NCI-H187 (cell line): ENCODE results near the gene NOP10.
"Not testable (repeated sequence)": the region's sequence is repeated elsewhere in the genome, so short reads cannot be mapped to it uniquely, and the experiment has no call there.

Experiments
- DNase-seq, 2 experiments: peaks; one replicate each; lab custom pipeline; 2025; lab: John Stamatoyannopoulos, UW

The NOP10 gene

DNA sequence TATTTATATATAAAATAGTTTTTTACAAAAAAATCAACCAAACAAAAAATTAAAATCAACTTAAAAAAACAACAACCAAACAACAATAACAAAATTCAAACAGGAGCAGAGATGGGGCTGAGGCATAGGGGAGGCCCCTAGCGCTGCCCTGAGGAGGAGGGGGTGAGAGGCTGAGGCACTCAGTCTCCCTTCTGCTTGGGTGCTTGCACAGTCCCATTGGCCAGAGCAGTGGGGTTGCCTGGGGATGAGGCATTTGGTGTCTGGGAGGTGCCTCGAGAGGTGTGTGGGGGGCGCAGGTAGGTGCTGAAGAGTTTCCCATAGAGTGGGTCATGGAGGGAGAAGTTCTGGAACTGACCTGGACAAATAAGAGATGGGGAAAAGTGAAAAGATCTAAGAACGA, 16.0 kb upstream of the NOP10 start:
- DNase-seq = no peak

DNA sequence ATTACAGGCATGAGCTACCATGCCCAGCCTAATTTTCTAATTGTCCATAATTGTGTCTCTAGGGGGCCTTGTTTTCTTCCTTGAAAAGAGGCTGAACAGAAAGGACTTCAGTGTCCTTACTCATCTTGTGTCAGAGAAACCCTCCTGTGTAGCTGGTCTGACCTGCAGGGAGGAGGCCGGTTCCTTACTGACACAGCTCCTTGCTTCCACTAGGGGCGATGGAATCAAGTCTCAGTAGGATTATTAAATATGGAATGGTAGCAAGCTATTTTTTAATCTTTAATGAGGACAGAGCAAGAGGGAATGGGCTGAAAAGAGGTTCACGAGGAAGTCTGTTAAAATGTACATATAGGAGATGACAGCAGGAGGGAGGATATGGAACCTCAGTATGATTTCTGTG, 15.4 kb upstream of the NOP10 start:
- DNase-seq = no peak

DNA sequence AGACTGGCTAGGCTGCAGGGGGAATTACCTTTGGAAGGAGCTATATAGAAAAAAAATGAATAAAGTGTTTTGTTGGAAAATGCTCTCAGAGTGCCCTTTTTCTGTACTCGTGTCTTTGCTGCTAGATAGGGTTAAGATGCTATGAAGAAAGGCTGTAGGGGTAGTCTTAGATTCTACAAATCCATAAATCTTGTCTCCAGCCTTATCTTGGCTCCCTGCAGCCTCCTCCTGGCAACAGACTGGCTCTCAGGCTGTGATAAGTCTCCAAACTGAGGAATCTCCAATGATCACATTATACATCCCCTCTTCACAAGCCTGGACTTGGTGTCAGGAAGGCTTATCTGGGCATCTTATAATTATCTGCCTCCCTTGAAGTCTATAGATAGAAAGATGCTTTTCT, 14.7 kb upstream of the NOP10 start:
- no peak for DNase-seq

DNA sequence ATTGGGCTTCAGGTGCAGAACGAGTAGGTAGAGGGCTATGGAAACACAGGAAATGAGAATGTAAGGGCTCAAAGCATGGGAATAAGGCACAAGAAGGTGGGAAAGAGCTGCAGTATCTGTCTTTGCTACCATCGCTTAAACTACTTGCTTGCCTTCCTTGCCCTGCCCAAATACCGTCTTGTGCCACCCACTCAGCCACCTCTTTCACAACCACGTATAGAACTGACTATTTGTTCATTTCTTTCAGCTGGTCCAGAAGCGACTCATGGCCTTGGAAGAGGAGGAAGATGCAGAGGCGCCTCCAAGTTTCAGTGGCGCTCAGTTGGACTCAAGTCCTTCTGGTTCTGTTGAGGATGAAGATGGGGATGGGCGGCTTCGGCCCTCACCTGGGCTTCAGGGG, 12.3 kb upstream of the NOP10 start:
- no peak for DNase-seq

DNA sequence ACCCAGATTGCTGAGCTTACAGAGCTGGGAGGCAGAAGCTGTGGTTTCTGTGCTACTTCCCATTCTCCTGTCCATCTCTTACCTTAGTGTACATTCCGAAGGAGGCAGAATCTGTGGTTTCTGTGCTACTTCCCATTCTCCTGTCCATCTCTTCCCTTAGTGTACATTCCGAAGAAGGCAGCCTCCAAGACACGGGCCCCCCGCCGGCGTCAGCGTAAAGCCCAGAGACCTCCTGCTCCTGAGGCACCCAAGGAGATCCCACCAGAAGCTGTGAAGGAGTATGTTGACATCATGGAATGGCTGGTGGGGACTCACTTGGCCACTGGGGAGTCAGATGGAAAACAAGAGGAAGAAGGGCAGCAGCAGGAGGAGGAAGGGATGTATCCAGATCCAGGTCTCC, 11.3 kb upstream of the NOP10 start:
- no peak for DNase-seq

DNA sequence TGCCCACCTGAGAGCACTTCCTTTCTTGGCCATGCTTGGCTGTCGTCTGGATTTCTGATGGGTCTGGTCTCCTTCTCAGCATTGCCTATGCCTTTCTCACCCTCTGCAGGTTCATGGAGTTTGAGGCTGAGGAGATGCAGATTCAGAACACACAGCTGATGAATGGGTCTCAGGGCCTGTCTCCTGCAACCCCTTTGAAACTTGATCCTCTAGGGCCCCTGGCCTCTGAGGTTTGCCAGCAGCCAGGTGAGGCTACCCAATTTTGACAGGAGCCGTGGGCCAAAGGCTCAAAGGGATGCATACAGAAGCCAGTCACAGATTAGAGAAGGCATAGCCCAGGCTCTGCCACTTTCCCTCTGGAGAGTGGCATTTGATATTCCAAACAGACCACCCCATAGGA, 10.7 kb upstream of the NOP10 start:
- no peak for DNase-seq

DNA sequence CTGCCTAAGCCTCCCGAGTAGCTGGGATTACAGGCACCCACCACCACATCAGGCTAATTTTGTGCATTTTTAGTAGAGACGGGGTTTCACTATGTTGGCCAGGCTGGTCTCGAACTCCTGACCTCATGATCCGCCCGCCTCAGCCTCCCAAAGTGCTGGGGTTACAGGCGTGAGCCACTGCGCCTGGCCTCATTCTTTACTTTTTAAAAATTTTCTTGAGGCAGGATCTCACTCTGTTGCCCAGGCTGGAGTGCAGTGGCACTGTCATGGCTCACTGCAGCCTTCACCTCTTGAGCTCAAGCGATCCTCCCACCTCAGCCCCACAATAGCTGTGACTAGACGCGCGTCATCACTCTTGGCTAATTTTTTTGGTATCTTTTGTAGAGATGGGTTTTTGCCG, 10.1 kb upstream of the NOP10 start:
- not testable (repeated sequence) for DNase-seq

DNA sequence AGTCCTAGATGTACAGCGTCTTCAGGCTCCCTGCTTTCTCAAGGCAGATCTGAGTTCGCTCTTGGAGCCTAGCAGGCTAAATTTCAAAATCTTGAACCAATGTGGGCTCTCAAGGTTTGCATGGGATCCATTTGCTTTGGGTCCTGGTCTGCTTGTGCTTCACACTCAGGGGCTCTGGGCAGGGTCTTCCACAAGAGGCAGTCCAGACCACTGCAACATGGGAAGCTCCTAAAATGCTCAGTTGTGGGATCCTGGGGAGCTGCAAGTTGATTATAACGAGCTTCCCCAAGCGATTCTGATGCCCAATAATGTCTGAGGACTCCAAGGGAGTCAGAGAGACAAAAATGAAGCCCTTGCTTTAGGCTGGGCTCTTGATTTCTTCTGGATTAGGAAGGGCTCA, 6.8 kb upstream of the NOP10 start:
- no peak for DNase-seq

DNA sequence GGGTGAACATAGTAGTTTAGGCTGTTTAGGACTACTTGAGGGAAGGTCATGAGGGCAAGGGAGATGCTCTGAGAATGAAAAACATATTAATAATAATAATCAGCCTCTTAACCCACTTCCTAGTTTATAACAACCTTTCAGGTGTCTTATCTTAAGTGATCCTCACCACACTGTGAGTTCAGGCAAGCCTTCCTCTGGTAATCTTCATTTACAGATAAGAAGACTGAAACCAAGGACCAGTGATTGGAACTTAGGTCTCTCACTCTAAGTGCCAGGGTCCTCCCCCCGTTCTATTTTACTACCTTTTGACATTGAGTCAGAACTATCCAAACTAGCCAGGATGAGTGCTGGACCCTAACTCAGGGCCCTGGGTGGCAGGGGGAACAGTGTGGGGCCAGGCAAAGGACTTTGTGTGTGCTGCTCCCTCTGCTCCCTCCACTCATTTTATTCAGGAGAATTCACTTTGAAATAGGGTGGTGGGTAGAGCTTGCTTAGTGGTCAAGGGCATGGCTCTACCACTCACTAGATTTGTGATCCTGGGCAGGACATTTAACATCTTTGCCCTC, 5.9 kb upstream of the NOP10 start:
- DNase-seq = no peak

DNA sequence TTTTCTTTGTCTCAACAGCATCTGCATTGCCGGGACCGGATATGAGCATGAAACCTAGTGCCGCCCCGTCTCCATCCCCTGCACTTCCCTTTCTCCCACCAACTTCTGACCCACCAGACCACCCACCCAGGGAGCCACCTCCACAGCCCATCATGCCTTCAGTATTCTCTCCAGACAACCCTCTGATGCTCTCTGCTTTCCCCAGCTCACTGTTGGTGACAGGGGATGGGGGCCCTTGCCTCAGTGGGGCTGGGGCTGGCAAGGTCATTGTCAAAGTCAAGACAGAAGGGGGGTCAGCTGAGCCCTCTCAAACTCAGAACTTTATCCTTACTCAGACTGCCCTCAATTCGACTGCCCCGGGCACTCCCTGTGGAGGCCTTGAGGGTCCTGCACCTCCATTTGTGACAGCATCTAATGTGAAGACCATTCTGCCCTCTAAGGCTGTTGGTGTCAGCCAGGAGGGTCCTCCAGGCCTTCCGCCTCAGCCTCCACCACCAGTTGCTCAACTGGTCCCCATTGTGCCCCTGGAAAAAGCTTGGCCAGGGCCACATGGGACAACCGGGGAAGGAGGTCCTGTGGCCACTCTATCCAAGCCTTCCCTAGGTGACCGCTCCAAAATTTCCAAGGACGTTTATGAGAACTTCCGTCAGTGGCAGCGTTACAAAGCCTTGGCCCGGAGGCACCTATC, 5.2 kb upstream of the NOP10 start:
- DNase-seq = no peak

DNA sequence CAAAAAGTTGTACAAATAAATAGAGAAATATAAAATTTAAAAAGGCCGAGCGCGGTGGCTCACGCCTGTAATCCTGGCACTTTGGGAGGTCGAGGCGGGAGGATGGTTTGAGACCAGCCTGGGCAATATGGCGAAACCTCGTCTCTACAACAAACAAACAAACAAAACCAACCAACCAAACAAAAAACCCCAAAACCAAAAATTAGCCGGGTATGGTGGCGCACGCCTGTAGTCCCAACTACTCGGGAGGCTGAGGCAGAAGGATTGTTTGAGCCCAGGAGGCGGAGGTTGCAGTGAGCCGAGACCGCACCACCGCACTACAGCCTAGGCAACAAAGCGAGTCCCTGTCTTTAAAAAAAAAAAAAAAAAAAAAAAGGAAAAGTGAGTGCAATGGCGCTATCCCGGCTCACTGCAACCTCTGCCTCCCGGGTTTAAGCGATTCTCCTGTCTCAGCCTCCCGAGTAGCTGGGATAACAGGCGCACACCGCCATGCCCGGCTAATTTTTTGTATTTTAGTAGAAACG, 661 bp downstream of the NOP10 start:
- not testable (repeated sequence) for DNase-seq

DNA sequence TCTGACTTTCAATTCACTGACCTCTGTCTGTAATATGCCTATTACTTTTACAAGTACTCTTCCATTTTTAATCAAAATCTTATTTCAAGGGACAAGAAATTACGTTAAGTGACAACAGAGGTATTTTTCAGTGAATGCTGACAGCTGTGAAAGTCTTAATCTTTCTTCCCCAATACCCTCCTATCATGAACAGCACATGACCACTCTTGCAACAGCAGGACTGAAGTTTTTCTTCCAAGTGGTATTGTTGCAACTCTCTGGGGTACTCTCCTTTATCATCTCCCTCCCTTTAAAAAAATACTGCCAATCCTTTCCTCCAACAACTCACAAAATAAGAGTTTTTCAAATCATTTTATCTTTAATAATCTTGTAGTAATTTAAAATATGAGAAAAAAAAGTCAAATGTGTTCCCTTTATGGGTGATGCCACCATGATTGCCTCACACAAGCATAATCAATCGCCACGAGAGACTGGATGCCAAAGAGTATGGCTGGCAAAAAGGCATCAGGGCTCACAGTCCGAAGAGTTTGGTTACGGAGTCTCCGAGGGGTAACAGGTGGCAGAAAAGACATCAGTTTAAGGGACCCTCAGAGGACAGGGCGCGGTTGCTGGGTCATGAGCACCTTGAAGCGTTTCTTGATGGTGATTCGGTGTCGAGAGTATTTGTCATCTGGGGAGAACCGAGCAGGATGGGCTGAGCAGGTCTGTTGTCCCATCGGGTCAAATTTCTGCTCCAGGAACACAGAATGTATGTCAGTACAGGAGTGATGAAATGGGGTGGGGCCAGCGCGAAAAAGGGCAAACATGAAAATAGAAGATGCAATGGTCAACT, 1.3 kb downstream of the NOP10 start:
- no peak for DNase-seq

DNA sequence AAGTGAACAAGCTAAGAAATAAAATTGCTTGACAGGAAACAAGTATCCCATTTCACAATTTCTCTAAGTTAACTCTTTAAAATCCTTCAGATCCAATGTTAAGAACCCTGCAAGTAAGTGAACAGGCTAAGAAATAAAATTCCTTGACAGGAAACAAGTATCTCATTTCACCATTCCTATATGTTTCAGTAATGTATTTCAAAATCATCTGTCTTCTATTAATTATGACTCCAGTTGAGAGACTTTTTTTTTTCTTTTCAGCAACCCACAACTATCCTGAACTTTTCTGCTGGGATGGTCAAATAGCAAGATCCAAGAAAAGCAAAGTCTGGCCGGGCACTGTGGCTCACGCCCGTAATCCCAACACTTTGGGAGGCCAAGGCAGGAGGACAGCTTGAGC, 3.0 kb downstream of the NOP10 start:
- DNase-seq = no peak

DNA sequence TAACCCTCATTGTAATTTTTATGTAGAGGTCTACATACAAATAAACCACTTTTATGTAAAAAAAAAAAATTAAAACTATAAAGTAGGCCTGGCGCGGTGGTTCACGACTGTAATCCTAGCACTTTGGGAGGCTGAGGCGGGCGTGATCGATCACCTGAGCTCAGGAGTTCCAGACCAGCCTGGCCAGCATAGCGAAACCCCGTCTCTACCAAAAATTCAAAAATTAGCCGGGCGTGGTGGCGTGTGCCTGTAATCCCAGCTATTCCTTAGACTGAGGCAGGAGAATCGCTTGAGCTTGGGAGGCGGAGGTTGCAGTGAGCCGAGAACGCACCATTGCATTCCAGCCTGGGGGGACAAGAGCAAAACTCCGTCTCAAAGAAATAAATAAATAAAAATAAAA, 4.6 kb downstream of the NOP10 start:
- DNase-seq = no peak

DNA sequence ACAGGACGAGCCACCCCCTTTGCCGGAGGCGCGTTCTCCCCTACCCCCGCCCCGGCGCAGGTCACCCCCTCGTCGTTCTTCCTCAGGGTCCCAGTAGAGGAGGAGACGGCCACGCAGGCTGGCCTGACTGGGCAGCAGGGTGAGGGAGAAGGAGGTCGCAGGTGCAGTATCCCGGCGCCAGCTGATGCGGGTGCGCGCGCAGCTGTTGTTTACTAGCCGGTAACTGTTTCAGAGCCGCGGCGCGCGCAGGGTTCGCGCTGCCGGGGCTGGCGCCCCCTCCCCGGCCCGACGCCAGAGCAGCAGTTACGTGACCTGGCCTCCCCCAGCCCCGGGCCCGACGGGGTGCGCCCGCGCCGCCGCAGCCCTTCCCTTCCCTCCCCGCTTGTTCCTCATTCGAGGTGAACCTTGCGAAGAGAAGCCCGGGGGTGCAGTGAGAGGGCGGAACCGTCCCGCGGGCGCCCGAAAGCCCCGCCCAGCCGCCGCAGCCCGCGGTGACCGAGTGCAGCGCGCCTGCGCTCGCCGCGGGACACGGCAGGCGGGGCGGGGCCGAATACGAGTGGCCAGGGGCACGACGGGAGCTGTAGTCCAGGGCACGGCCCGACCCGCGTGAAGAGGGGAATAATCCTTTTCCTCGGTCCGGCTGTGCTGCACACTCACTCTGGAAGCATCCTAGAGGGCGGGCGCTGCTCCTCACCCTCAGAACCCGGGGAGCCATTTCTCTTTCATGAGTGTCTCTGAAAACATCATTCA, 5.2 kb downstream of the NOP10 start, which contains the start of gene SLC12A6:
Gene SLC12A6, minus strand, starts transcription at position 225 of the 750 bp plus-strand sequence. CDS start 1,101 bp downstream, outside the sequence.
- peak; percentile 29 to 68 for DNase-seq

DNA sequence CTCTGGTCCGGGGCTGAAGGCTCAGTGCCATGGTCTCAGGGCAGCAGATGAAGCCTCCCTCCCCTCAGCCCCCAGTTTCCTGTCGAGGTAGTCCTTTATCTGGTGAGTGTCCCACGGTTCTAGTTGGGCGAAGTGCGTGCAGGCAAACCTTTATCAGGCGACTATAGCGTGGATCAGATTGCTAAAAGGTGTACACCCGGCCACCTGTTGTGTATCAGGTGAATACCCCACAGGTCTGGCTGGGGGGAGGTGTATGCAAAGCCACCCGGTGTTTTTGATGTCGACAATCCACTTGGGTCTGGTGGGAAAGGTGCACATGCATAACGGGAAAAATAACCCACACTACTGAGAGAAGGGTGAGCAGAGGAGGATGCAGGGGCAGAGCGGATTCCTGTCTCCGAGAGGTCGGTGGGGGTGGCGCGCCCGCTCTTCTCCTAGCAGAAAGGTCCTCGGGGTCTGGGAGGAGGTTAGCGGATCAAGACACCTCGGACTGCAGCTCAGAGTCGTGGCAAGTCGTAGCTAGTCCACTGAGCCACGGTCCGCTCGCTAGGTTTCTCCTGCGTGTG, 5.9 kb downstream of the NOP10 start:
- no peak for DNase-seq

DNA sequence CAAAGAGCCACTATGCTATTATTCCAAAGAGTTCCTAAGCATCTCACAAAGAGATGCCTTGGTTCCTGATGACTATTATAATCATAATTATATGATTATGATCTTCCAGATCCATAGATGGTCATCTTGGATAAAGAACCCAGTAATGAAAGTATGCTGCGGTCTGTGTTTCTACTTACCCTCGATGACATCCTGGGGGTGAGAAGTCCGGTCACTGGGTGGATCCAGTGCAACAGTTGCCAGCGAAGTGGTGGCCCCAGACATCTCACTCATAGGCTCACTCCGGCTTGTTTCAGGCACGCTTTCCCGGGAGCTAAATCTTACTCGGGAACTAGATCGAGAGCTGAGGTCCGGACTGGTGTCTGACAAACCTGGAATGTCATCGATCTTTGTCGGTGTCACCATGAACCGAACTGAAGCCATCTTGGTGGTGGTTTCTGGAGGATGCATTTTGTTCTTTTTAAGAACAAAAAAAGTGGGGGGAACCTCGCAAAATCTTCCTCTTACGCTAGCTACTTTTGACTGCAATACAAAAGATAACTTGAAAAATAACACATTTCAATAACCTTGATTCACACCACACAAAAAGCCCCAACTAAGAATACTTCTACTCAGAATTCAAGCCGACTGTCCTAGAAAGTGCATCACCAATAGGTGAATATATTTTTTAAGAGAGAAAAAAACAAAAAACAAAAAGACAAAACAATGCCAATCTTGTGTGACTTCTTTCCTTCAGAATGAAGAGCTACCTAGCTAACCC, 6.5 kb downstream of the NOP10 start:
- DNase-seq = no peak

DNA sequence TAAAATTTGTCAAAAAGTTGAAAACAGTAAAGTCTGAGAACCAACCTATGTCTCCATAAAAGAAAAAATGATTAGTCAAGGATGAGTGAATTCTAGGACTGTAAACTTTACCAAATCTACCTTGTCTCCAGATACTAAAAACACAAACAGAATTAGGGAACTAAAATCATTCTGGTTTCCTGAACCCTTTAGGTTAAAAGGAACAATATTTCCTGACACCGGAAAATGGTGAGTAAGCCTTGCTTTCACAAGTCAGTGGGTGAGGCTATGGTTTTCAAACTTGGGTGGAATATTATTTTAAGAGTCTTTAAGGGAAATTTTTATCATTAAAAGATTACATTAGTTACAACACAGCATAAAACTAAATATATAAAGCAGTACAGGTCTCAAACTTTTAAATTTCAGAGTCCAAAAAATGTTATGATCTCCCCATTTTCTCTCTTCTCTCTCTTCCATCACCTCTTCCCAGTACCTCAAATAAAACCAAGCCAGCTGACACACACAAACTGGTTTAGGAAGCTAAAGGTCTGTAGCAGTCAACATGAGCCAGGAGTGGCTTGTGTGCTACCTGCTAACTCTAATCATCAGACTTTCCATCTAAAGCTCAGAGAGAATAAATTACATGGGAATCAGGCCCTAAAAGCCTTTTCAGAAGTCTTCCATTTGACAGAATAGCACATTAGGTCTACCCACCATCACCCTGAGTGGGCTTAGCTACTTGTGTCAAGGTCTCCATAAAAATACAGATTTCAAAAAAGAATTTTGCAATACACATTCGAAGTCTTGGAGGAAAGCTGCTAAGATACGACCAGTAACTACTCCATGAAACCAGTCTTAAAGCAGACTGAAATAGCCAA, 7.5 kb downstream of the NOP10 start:
- no peak for DNase-seq

DNA sequence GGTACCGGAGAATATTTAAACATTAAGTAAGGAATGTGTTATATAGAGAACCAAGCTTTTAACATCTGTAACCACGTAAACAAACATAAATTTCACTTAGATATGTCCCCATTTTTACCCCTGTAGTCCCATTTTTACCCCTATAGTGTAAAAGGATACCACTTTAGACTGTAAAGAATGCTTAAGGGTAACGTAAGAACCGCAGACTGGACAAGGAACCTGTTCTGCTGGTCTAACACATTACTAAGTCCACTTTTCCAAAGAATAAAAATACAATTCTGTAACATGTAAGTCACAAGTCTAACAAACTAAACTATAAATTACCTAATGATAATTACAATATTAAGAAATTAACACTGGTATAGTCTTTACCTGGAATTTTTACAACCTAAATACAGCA, 8.3 kb downstream of the NOP10 start:
- DNase-seq = no peak

DNA sequence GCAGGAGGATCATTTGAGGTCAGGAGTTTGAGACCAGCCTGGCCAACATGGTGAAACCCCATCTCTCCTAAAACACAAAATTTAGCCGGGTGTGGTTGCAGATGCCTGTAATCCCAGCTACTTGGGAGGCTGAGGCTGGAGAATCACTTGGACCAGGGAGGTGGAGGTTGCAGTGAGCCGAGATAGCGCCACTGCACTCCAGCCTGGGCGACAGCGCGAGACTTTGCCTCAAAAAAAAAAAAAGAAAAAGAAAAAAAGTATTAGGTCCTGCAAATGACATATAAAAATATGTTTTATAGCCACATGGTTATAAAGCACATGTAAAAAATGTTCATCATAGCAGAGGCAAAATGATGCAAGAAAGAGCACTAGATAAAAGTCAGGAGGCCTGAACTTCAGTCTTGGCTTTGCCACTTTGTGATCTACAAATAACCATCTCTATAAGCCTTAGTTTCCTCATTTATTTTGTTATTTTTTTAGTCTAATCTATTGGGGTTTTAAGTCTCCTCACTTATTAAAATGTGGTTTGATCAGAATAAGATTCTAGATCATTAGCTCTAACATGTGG, 10.3 kb downstream of the NOP10 start:
- no peak for DNase-seq
